Activated CD8-positive, alpha-beta memory T cell treated with anti-CD3 and anti-CD28 coated beads, Interleukin-2, amount 50 U/mL, for 1 hour (primary cell): Measurements from ENCODE around the gene RAB12.
"Not testable (repeated sequence)": the region's sequence is repeated elsewhere in the genome, so short reads cannot be mapped to it uniquely, and the experiment has no call there.

Experiments used
- DNase-seq: peaks from one replicate; pipeline ENCODE4 v3.0.0-alpha.2; 2020; ENCODE audit errors: extremely low read depth

Gene RAB12

GRCh38 chr18:8643326-8643878 lies 34.2 kb downstream of the RAB12 start:
- no peak for DNase-seq

GRCh38 chr18:8647359-8647758 lies 38.1 kb downstream of the RAB12 start:
- DNase-seq: not testable (repeated sequence)

GRCh38 chr18:8651478-8652261 lies 42.4 kb downstream of the RAB12 start:
- not testable (repeated sequence) for DNase-seq

GRCh38 chr18:8654503-8655451 lies 45.5 kb downstream of the RAB12 start:
- DNase-seq: no peak

- no peak for DNase-seq
These were observed 47.0 kb downstream of the RAB12 start for GRCh38 chr18:8656232-8656631.

- no peak for DNase-seq
These were observed 48.0 kb downstream of the RAB12 start for GRCh38 chr18:8657050-8657820.

GRCh38 chr18:8657873-8658470 lies 48.7 kb downstream of the RAB12 start:
- no peak for DNase-seq

GRCh38 chr18:8658858-8659485 lies 49.7 kb downstream of the RAB12 start:
- DNase-seq: no peak

GRCh38 chr18:8659609-8660242 lies 50.5 kb downstream of the RAB12 start:
- DNase-seq: no peak

- DNase-seq: no peak
These were observed 51.1 kb downstream of the RAB12 start for GRCh38 chr18:8660316-8660715.

GRCh38 chr18:8661754-8662559 lies 52.7 kb downstream of the RAB12 start:
- no peak for DNase-seq

GRCh38 chr18:8662560-8663255 lies 53.5 kb downstream of the RAB12 start:
- no peak for DNase-seq

- no peak for DNase-seq
These were observed 58.6 kb downstream of the RAB12 start for GRCh38 chr18:8667846-8668245.

GRCh38 chr18:8668381-8668780 lies 59.1 kb downstream of the RAB12 start:
- no peak for DNase-seq

- DNase-seq: no peak
These were observed 60.3 kb downstream of the RAB12 start for GRCh38 chr18:8669571-8669970.

GRCh38 chr18:8673256-8674209 lies 64.3 kb downstream of the RAB12 start:
- DNase-seq: no peak

- DNase-seq: no peak
These were observed 65.8 kb downstream of the RAB12 start for GRCh38 chr18:8675057-8675456.

GRCh38 chr18:8681196-8681595 lies 72.0 kb downstream of the RAB12 start:
- no peak for DNase-seq
